Measurements from ENCODE around the gene TKFC. TPM values are rescaled to one million over a fixed set of nuclear protein-coding genes. Genes with fewer than 3 reads are reported as not detected.

The TKFC gene
- total and polyA plus RNA-seq, 4 donors: 15.7 to 134 (median 53.4) TPM

DNA sequence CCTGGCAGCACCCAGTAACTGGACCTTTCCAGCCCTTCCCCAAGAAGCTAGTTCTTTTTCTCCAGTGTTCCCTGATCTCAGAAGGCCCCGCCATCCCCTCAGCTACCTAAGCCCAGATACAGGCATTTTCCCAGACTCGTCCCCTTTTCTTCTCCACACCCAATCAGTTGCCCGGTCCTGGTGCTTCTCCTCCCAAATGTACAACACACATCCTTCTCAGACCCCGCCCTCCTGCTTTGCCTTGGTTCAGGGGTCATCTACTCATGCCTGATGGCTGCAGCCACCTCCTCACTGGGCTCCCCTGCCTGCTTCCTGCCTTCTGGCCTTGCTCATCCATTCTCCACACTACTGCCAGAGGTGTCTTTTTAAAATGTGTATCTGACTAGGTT lies 6.5 kb downstream of the TKFC start:
- Histone ChIP-seq H3K27me3 (ENCODE audit: control insufficient read depth in 4 of 4, insufficient read depth in 4 of 4, low read length in 3 of 4) (no peaks in the 10 kb centered on the region), H3K27ac (ENCODE audit: low read depth in 1 of 2, low read length in 2 of 2) (no peak overlapping the region), H3K36me3 (ENCODE audit: control insufficient read depth in 4 of 4, insufficient read depth in 3 of 4, low read depth in 1 of 4, low read length in 3 of 4) (peaks cover 5 to 53% (median 34%) of the 10 kb centered on the region in 4 donors), H3K4me3 (ENCODE audit: low read depth in 1 of 3, low read length in 3 of 3) (no peak overlapping the region), H3K4me1 (ENCODE audit: control insufficient read depth in 4 of 4, insufficient read depth in 4 of 4, low read length in 3 of 4) (peaks cover 2 to 20% (median 15%) of the 10 kb centered on the region in 4 donors), H3K9ac (ENCODE audit: low read depth in 1 of 2, low read length in 2 of 2) (no peak overlapping the region), H3K9me3 (ENCODE audit: control insufficient read depth in 4 of 4, low read length in 3 of 4) (no peaks in the 10 kb centered on the region)
- DNase-seq (ENCODE audit: low spot score): no peak
- 84% methylated on average over 4 of the region's 4 CpGs for WGBS
- TF ChIP-seq EGR1 (IDR thresholded peaks at IDR 0.05; ENCODE audit: low read depth in 2 of 2) (no peak), RAD21 (IDR thresholded peaks at IDR 0.05) (no peak), FOXA1 (IDR thresholded peaks at IDR 0.05) (no peak), JUND (IDR thresholded peaks at IDR 0.05) (no peak), TAF1 (conservative IDR thresholded peaks at IDR 0.05) (no peak)
- TF ChIP-seq, protein P1, sequence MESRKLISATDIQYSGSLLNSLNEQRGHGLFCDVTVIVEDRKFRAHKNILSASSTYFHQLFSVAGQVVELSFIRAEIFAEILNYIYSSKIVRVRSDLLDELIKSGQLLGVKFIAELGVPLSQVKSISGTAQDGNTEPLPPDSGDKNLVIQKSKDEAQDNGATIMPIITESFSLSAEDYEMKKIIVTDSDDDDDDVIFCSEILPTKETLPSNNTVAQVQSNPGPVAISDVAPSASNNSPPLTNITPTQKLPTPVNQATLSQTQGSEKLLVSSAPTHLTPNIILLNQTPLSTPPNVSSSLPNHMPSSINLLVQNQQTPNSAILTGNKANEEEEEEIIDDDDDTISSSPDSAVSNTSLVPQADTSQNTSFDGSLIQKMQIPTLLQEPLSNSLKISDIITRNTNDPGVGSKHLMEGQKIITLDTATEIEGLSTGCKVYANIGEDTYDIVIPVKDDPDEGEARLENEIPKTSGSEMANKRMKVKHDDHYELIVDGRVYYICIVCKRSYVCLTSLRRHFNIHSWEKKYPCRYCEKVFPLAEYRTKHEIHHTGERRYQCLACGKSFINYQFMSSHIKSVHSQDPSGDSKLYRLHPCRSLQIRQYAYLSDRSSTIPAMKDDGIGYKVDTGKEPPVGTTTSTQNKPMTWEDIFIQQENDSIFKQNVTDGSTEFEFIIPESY (IDR thresholded peaks at IDR 0.05): no peak
- TF ChIP-seq, protein P2, sequence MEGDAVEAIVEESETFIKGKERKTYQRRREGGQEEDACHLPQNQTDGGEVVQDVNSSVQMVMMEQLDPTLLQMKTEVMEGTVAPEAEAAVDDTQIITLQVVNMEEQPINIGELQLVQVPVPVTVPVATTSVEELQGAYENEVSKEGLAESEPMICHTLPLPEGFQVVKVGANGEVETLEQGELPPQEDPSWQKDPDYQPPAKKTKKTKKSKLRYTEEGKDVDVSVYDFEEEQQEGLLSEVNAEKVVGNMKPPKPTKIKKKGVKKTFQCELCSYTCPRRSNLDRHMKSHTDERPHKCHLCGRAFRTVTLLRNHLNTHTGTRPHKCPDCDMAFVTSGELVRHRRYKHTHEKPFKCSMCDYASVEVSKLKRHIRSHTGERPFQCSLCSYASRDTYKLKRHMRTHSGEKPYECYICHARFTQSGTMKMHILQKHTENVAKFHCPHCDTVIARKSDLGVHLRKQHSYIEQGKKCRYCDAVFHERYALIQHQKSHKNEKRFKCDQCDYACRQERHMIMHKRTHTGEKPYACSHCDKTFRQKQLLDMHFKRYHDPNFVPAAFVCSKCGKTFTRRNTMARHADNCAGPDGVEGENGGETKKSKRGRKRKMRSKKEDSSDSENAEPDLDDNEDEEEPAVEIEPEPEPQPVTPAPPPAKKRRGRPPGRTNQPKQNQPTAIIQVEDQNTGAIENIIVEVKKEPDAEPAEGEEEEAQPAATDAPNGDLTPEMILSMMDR (IDR thresholded peaks at IDR 0.05; ENCODE audit: low read depth, low read length, missing input control): no peak

DNA sequence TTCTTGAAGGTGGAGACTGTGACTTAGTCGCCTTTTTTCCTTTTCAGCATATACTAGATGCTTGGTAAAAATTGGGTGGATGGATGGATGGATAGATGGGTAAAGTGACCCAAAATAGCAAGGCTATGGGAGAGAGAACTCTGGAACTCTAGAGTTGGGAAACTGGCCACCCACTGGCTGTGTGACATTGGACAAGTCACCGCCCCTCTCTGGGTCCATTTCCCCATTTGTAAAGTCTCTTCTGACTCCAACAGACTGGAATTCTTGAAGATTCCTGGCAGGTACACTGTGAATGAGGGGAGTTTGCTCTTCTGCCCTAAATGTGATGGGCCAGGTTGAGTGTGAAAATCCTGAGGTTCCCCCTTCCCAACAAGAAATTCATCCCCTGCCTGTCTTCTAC lies 8.0 kb downstream of the TKFC start:
- H3K4me1 ChIP-seq (ENCODE audit: control insufficient read depth in 4 of 4, insufficient read depth in 4 of 4, low read length in 3 of 4): peaks cover 0 to 11% (median 9%) of the 10 kb centered on the region in 4 donors
- peaks cover 5 to 64% (median 41%) of the 10 kb centered on the region in 4 donors for H3K36me3 ChIP-seq (ENCODE audit: control insufficient read depth in 4 of 4, insufficient read depth in 3 of 4, low read depth in 1 of 4, low read length in 3 of 4)
- no peak overlapping the region for H3K4me3 ChIP-seq (ENCODE audit: low read depth in 1 of 3, low read length in 3 of 3)
- no peak overlapping the region for H3K27ac ChIP-seq (ENCODE audit: low read depth in 1 of 2, low read length in 2 of 2)
- H3K27me3 ChIP-seq (ENCODE audit: control insufficient read depth in 4 of 4, insufficient read depth in 4 of 4, low read length in 3 of 4): no peaks in the 10 kb centered on the region
- 93% methylated on average over 2 of the region's 2 CpGs for WGBS
- no peaks in the 10 kb centered on the region for H3K9me3 ChIP-seq (ENCODE audit: control insufficient read depth in 4 of 4, low read length in 3 of 4)
- no peak for DNase-seq (ENCODE audit: low spot score)
- H3K9ac ChIP-seq (ENCODE audit: low read depth in 1 of 2, low read length in 2 of 2): no peak overlapping the region
- no peak for TF ChIP-seq GABPA (IDR thresholded peaks at IDR 0.05 in 1 of 2, conservative IDR thresholded peaks at IDR 0.05 in 1 of 2)
- TF ChIP-seq FOXA2 (IDR thresholded peaks at IDR 0.05): no peak
- no peak for TF ChIP-seq NR2F2 (IDR thresholded peaks at IDR 0.05)
- TF ChIP-seq, protein P3, sequence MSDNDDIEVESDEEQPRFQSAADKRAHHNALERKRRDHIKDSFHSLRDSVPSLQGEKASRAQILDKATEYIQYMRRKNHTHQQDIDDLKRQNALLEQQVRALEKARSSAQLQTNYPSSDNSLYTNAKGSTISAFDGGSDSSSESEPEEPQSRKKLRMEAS (IDR thresholded peaks at IDR 0.05): no peak
- no peak for TF ChIP-seq EGR1 (IDR thresholded peaks at IDR 0.05; ENCODE audit: low read depth in 2 of 2)
- TF ChIP-seq, protein P4, sequence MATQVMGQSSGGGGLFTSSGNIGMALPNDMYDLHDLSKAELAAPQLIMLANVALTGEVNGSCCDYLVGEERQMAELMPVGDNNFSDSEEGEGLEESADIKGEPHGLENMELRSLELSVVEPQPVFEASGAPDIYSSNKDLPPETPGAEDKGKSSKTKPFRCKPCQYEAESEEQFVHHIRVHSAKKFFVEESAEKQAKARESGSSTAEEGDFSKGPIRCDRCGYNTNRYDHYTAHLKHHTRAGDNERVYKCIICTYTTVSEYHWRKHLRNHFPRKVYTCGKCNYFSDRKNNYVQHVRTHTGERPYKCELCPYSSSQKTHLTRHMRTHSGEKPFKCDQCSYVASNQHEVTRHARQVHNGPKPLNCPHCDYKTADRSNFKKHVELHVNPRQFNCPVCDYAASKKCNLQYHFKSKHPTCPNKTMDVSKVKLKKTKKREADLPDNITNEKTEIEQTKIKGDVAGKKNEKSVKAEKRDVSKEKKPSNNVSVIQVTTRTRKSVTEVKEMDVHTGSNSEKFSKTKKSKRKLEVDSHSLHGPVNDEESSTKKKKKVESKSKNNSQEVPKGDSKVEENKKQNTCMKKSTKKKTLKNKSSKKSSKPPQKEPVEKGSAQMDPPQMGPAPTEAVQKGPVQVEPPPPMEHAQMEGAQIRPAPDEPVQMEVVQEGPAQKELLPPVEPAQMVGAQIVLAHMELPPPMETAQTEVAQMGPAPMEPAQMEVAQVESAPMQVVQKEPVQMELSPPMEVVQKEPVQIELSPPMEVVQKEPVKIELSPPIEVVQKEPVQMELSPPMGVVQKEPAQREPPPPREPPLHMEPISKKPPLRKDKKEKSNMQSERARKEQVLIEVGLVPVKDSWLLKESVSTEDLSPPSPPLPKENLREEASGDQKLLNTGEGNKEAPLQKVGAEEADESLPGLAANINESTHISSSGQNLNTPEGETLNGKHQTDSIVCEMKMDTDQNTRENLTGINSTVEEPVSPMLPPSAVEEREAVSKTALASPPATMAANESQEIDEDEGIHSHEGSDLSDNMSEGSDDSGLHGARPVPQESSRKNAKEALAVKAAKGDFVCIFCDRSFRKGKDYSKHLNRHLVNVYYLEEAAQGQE (IDR thresholded peaks at IDR 0.05): no peak
- TF ChIP-seq RXRA (IDR thresholded peaks at IDR 0.05): no peak
- TF ChIP-seq, protein P2 (IDR thresholded peaks at IDR 0.05; ENCODE audit: low read depth, low read length, missing input control): no peak
- TF ChIP-seq TAF1 (conservative IDR thresholded peaks at IDR 0.05): no peak
- TF ChIP-seq HNF4A (conservative IDR thresholded peaks at IDR 0.05): no peak
- TF ChIP-seq, protein P5, sequence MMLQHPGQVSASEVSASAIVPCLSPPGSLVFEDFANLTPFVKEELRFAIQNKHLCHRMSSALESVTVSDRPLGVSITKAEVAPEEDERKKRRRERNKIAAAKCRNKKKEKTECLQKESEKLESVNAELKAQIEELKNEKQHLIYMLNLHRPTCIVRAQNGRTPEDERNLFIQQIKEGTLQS (IDR thresholded peaks at IDR 0.05): no peak
- TF ChIP-seq YY1 (IDR thresholded peaks at IDR 0.05): no peak
- TF ChIP-seq FOXA1 (IDR thresholded peaks at IDR 0.05): no peak
- TF ChIP-seq HNF4G (IDR thresholded peaks at IDR 0.05): no peak
- TF ChIP-seq, protein P1 (IDR thresholded peaks at IDR 0.05): no peak
- no peak for TF ChIP-seq RAD21 (IDR thresholded peaks at IDR 0.05)
- no peak for TF ChIP-seq JUND (IDR thresholded peaks at IDR 0.05)
